Daoy (cell line): ENCODE measurements around the gene LARP1. TPM values are rescaled to one million over a fixed set of nuclear protein-coding genes. Genes with fewer than 3 reads are reported as not detected.
"Not testable (repeated sequence)": the region's sequence is repeated elsewhere in the genome, so short reads cannot be mapped to it uniquely, and the experiment has no call there.

Experiments used
- DNase-seq: peaks from one replicate; pipeline ENCODE4 v3.0.0-alpha.2; 2015; ENCODE audit warnings: low read depth
- total RNA-seq: library from RNA; depleted of rRNA; stranded (reverse); fragments of >200 nt; shearing (Covaris generic); gene quantifications from 2 replicates; pipeline ENCODE4 v1.2.3, GENCODE V29; 2014

LARP1 gene
- total RNA-seq, 1 experiment from 2014 or later = 61.9 TPM

- DNase-seq = peak; percentile 38
Observed at GRCh38 chr5:154793599-154794524, 38.7 kb downstream of the LARP1 start.

GRCh38 chr5:154794525-154795234, 39.5 kb downstream of the LARP1 start:
- peak; percentile 22 for DNase-seq

- DNase-seq = no peak
Observed at GRCh38 chr5:154795235-154795596, 40.0 kb downstream of the LARP1 start.

GRCh38 chr5:154797762-154798161, 42.6 kb downstream of the LARP1 start:
- DNase-seq = no peak

- no peak for DNase-seq
Observed at GRCh38 chr5:154800582-154800981, 45.4 kb downstream of the LARP1 start.

GRCh38 chr5:154801083-154801482, 45.9 kb downstream of the LARP1 start:
- no peak for DNase-seq

GRCh38 chr5:154802050-154802449, 46.9 kb downstream of the LARP1 start:
- no peak for DNase-seq

- DNase-seq = no peak
Observed at GRCh38 chr5:154806176-154806575, 51.0 kb downstream of the LARP1 start.

- no peak for DNase-seq
Observed at GRCh38 chr5:154811239-154811638, 56.1 kb downstream of the LARP1 start.

- DNase-seq = peak; percentile 65
Observed at GRCh38 chr5:154811653-154812465, 56.7 kb downstream of the LARP1 start.

GRCh38 chr5:154813158-154813557, 58.0 kb downstream of the LARP1 start:
- no peak for DNase-seq

GRCh38 chr5:154813736-154814135, 58.6 kb downstream of the LARP1 start:
- DNase-seq = no peak

GRCh38 chr5:154815025-154815424, 59.8 kb downstream of the LARP1 start:
- no peak for DNase-seq

GRCh38 chr5:154815684-154816247, 60.6 kb downstream of the LARP1 start:
- DNase-seq = no peak

GRCh38 chr5:154816891-154817492, 61.8 kb downstream of the LARP1 start:
- no peak for DNase-seq

- DNase-seq = no peak
Observed at GRCh38 chr5:154817815-154818214, 62.6 kb downstream of the LARP1 start.

- DNase-seq = no peak
Observed at GRCh38 chr5:154818471-154819116, 63.4 kb downstream of the LARP1 start.

GRCh38 chr5:154819546-154819945, 64.4 kb downstream of the LARP1 start:
- DNase-seq = no peak

- DNase-seq = no peak
Observed at GRCh38 chr5:154820383-154820782, 65.2 kb downstream of the LARP1 start.

- DNase-seq = not testable (repeated sequence)
Observed at GRCh38 chr5:154822896-154823295, 67.7 kb downstream of the LARP1 start.

GRCh38 chr5:154823605-154824004, 68.4 kb downstream of the LARP1 start:
- no peak for DNase-seq
